GM19455 (cell line): ENCODE data around the gene NXT1.
"Not testable (repeated sequence)": the region's sequence is repeated elsewhere in the genome, so short reads cannot be mapped to it uniquely, and the experiment has no call there.

Experiments used
- ATAC-seq: cut with Tn5 transposase; IDR thresholded peaks from one replicate; pipeline ENCODE4 v1.9.1; 2021; ENCODE audit not compliant: unreplicated experiment

Gene NXT1

GRCh38 chr20:23350196-23350903 lies at the start of gene NXT1:
NXT1 (plus strand) TSS chr20:23350791; CDS start chr20:23354042, 3,251 bp downstream.
- ATAC-seq = peak; percentile 90

GRCh38 chr20:23301436-23302050 lies 49.0 kb upstream of the NXT1 start:
- ATAC-seq = no peak

- ATAC-seq = no peak
Observed at GRCh38 chr20:23302386-23302785, 48.2 kb upstream of the NXT1 start.

GRCh38 chr20:23302801-23303200 lies 47.8 kb upstream of the NXT1 start:
- no peak for ATAC-seq

GRCh38 chr20:23303325-23304102 lies 47.1 kb upstream of the NXT1 start:
- ATAC-seq = no peak

- ATAC-seq = no peak
Observed at GRCh38 chr20:23304616-23305015, 46.0 kb upstream of the NXT1 start.

- no peak for ATAC-seq
Observed at GRCh38 chr20:23305098-23305497, 45.5 kb upstream of the NXT1 start.

GRCh38 chr20:23307393-23307792 lies 43.2 kb upstream of the NXT1 start:
- not testable (repeated sequence) for ATAC-seq

GRCh38 chr20:23308024-23308423 lies 42.6 kb upstream of the NXT1 start:
- ATAC-seq = no peak

- no peak for ATAC-seq
Observed at GRCh38 chr20:23308908-23309307, 41.7 kb upstream of the NXT1 start.

- no peak for ATAC-seq
Observed at GRCh38 chr20:23309781-23310180, 40.8 kb upstream of the NXT1 start.

- ATAC-seq = no peak
Observed at GRCh38 chr20:23311947-23312506, 38.6 kb upstream of the NXT1 start.

- no peak for ATAC-seq
Observed at GRCh38 chr20:23313271-23313670, 37.3 kb upstream of the NXT1 start.

- no peak for ATAC-seq
Observed at GRCh38 chr20:23314699-23315098, 35.9 kb upstream of the NXT1 start.

GRCh38 chr20:23315099-23315498 lies 35.5 kb upstream of the NXT1 start:
- no peak for ATAC-seq

- ATAC-seq = no peak
Observed at GRCh38 chr20:23316626-23317025, 34.0 kb upstream of the NXT1 start.

GRCh38 chr20:23317081-23317480 lies 33.5 kb upstream of the NXT1 start:
- no peak for ATAC-seq

- ATAC-seq = no peak
Observed at GRCh38 chr20:23318347-23318746, 32.2 kb upstream of the NXT1 start.

- ATAC-seq = no peak
Observed at GRCh38 chr20:23320317-23320716, 30.3 kb upstream of the NXT1 start.

GRCh38 chr20:23325107-23325506 lies 25.5 kb upstream of the NXT1 start:
- no peak for ATAC-seq

GRCh38 chr20:23326774-23327173 lies 23.8 kb upstream of the NXT1 start:
- no peak for ATAC-seq
